ENCODE results near the gene HS6ST3. TPM values are rescaled to one million over a fixed set of nuclear protein-coding genes. Genes with fewer than 3 reads are reported as not detected.

Gene HS6ST3
- total RNA-seq, 4 donors from 2014 or later: 0.97 to 2.2 (median 2.0) TPM

GRCh38 chr13:96744367-96745331 lies 654.7 kb downstream of the HS6ST3 start:
- DNase-seq (no peak), ATAC-seq (no peak)
- intact Hi-C loops (cut with DNase I; ENCODE audit: low total_unique reads): no loop called here
- in situ Hi-C loops (cut with MboI; ENCODE audit: low sequenced_read_pairs in 4 of 4): no loop called here
- Histone ChIP-seq H3K27me3 (no peaks in the 10 kb centered on the region), H3K36me3 (no peaks in the 10 kb centered on the region), H3K9me3 (no peaks in the 10 kb centered on the region), H3K27ac (no peak overlapping the region), H3K4me1 (no peaks in the 10 kb centered on the region), H3K4me3 (no peak overlapping the region)
- TF ChIP-seq POLR2A (IDR thresholded peaks at IDR 0.05): no peak
- no peak for TF ChIP-seq CTCF (IDR thresholded peaks at IDR 0.05 in 4 of 5, conservative IDR thresholded peaks at IDR 0.05 in 1 of 5)

GRCh38 chr13:96746886-96747285 lies 657.0 kb downstream of the HS6ST3 start:
- ATAC-seq: no peak
- DNase-seq: no peak

GRCh38 chr13:96749825-96750224 lies 659.9 kb downstream of the HS6ST3 start:
- H3K27ac ChIP-seq: no peak overlapping the region
- intact Hi-C loops (cut with DNase I; ENCODE audit: low total_unique reads) (no loop called here), in situ Hi-C loops (cut with MboI; ENCODE audit: low sequenced_read_pairs in 4 of 4) (no loop called here)
- TF ChIP-seq CTCF (IDR thresholded peaks at IDR 0.05 in 4 of 5, conservative IDR thresholded peaks at IDR 0.05 in 1 of 5) (no peak), POLR2A (IDR thresholded peaks at IDR 0.05) (no peak)
- H3K4me3 ChIP-seq: no peak overlapping the region
- H3K27me3 ChIP-seq: no peaks in the 10 kb centered on the region
- H3K4me1 ChIP-seq: no peaks in the 10 kb centered on the region
- DNase-seq: no peak
- no peak for ATAC-seq
- no peaks in the 10 kb centered on the region for H3K9me3 ChIP-seq
- no peaks in the 10 kb centered on the region for H3K36me3 ChIP-seq

More at GRCh38 chr13:96746886-96747285, 657.0 kb downstream of the HS6ST3 start:
- in situ Hi-C loops (cut with MboI; ENCODE audit: low sequenced_read_pairs in 4 of 4): no loop called here
- Histone ChIP-seq H3K36me3 (no peaks in the 10 kb centered on the region), H3K27me3 (no peaks in the 10 kb centered on the region), H3K9me3 (no peaks in the 10 kb centered on the region), H3K4me1 (no peaks in the 10 kb centered on the region), H3K4me3 (no peak overlapping the region), H3K27ac (no peak overlapping the region)
- intact Hi-C loops (cut with DNase I; ENCODE audit: low total_unique reads): no loop called here
- TF ChIP-seq CTCF (IDR thresholded peaks at IDR 0.05 in 4 of 5, conservative IDR thresholded peaks at IDR 0.05 in 1 of 5): no peak
- TF ChIP-seq POLR2A (IDR thresholded peaks at IDR 0.05): no peak

- Histone ChIP-seq H3K36me3 (no peaks in the 10 kb centered on the region), H3K27me3 (no peaks in the 10 kb centered on the region), H3K4me3 (no peak overlapping the region), H3K4me1 (no peaks in the 10 kb centered on the region), H3K9me3 (no peaks in the 10 kb centered on the region), H3K27ac (no peak overlapping the region)
- DNase-seq (no peak), ATAC-seq (no peak)
- no peak for TF ChIP-seq CTCF (IDR thresholded peaks at IDR 0.05 in 4 of 5, conservative IDR thresholded peaks at IDR 0.05 in 1 of 5)
- TF ChIP-seq POLR2A (IDR thresholded peaks at IDR 0.05): no peak
- intact Hi-C loops (cut with DNase I; ENCODE audit: low total_unique reads): no loop called here
- in situ Hi-C loops (cut with MboI; ENCODE audit: low sequenced_read_pairs in 4 of 4): no loop called here
Observed at GRCh38 chr13:96751089-96751488, 661.2 kb downstream of the HS6ST3 start.
